DOHH2 (cell line): ENCODE data around the gene RBP5.
A peak's percentile ranks its signal among the peaks of the same experiment; 100 is the strongest.

Source experiments
- H3F3A ChIP-seq: fragments of 200-600 bp; sonication (generic), shearing (Covaris generic); 2 replicates; pipeline ENCODE4 v1.6.0; 2016; ENCODE audit warnings: antibody characterized with exemption, mild to moderate bottlenecking; ENCODE audit not compliant: control insufficient read depth, insufficient read depth
- H3K27ac ChIP-seq: fragments of 200-600 bp; sonication (generic); 2 replicates; pipeline ENCODE4 v1.5.1; 2014; ENCODE audit warnings: low read depth, mild to moderate bottlenecking, low read length, moderate library complexity
- H3K27me3 ChIP-seq: fragments of 200-600 bp; sonication (generic); 2 replicates; pipeline ENCODE4 v1.6.1; 2014; ENCODE audit warnings: mild to moderate bottlenecking, low read length, mixed read lengths; ENCODE audit not compliant: control insufficient read depth
- H3K36me3 ChIP-seq: fragments of 200-600 bp; sonication (generic); 2 replicates; pipeline ENCODE4 v1.6.1; 2014; ENCODE audit warnings: mild to moderate bottlenecking, low read length, moderate library complexity, mixed read lengths; ENCODE audit not compliant: control insufficient read depth
- H3K4me1 ChIP-seq: fragments of 200-600 bp; sonication (generic); 2 replicates; pipeline ENCODE4 v1.6.1; 2014; ENCODE audit warnings: mild to moderate bottlenecking, low read length, mixed read lengths; ENCODE audit not compliant: control insufficient read depth
- H3K4me2 ChIP-seq: fragments of 200-600 bp; sonication (generic); 2 replicates; pipeline ENCODE4 v1.6.0; 2014; ENCODE audit warnings: mild to moderate bottlenecking, low read length, moderate library complexity
- H3K4me3 ChIP-seq: fragments of 200-600 bp; sonication (generic); 2 replicates; pipeline ENCODE4 v1.5.1; 2014; ENCODE audit warnings: mild to moderate bottlenecking, low read length, mixed read lengths
- H3K79me2 ChIP-seq: fragments of 200-600 bp; sonication (generic); 2 replicates; pipeline ENCODE4 v1.6.1; 2014; ENCODE audit warnings: mild to moderate bottlenecking, low read length, mixed read lengths; ENCODE audit not compliant: control insufficient read depth
- H3K9me2 ChIP-seq: fragments of 200-600 bp; sonication (generic); replicated peaks from 2 replicates; pipeline ENCODE4 v1.6.1; 2014; ENCODE audit warnings: mild to moderate bottlenecking, low read length, mixed read lengths; ENCODE audit not compliant: control insufficient read depth
- H3K9me3 ChIP-seq: fragments of 200-600 bp; sonication (generic); 2 replicates; pipeline ENCODE4 v1.6.1; 2014; ENCODE audit warnings: antibody characterized with exemption, low read length, mixed read lengths; ENCODE audit not compliant: control insufficient read depth, insufficient read depth
- H4K20me1 ChIP-seq: fragments of 200-600 bp; sonication (generic); 2 replicates; pipeline ENCODE4 v1.6.0; 2014; ENCODE audit warnings: low read depth, mild to moderate bottlenecking, antibody characterized with exemption, low read length, moderate library complexity; ENCODE audit not compliant: control insufficient read depth, insufficient read depth
- EZH2phosphoT487 ChIP-seq: fragments of 200-600 bp; sonication (generic); IDR thresholded peaks from 2 replicates; pipeline ENCODE4 v1.6.1; 2017; ENCODE audit warnings: borderline replicate concordance, mild to moderate bottlenecking, antibody characterized with exemption, low read length, moderate library complexity, mixed read lengths
- TF ChIP-seq, protein P1 (sequence below): fragments of 200-600 bp; sonication (generic); IDR thresholded peaks from one replicate; pipeline ENCODE4 v1.5.1; 2014; ENCODE audit warnings: antibody characterized with exemption, mild to moderate bottlenecking, low read depth, low read length; ENCODE audit not compliant: poor library complexity, severe bottlenecking

RBP5 gene

DNA sequence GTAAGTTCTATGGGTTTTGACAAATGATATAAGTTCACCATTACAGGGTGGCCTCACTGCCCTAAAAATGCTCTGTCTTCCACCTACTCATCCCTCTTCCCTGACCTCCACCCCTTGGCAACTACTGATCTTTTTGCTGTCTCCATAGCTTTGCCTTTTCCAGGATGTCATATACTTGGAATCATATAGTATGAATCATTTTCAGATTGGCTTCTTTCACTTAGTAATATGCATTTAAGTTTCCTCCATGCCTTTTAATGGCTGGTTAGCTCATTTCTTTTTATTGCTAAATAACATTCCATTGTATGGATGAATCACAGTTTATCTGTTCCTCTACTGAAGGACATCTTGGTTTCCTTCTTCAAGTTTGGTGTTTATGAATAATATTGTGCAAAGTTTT lies 46.8 kb upstream of the RBP5 start:
- Histone ChIP-seq H3K27me3 (peaks cover 5% of the 10 kb centered on the region; the same call in 1 of the 2 replicates), H3K4me1 (no peaks in the 10 kb centered on the region), H3K9me2 (no peaks in the 10 kb centered on the region), H4K20me1 (no peaks in the 10 kb centered on the region), H3K4me2 (no peak overlapping the region), H3K27ac (no peak overlapping the region), H3K9me3 (peaks cover 12% of the 10 kb centered on the region), H3F3A (no peaks in the 10 kb centered on the region), H3K4me3 (no peak overlapping the region), H3K79me2 (no peaks in the 10 kb centered on the region), H3K36me3 (no peaks in the 10 kb centered on the region)
- TF ChIP-seq, protein P1, sequence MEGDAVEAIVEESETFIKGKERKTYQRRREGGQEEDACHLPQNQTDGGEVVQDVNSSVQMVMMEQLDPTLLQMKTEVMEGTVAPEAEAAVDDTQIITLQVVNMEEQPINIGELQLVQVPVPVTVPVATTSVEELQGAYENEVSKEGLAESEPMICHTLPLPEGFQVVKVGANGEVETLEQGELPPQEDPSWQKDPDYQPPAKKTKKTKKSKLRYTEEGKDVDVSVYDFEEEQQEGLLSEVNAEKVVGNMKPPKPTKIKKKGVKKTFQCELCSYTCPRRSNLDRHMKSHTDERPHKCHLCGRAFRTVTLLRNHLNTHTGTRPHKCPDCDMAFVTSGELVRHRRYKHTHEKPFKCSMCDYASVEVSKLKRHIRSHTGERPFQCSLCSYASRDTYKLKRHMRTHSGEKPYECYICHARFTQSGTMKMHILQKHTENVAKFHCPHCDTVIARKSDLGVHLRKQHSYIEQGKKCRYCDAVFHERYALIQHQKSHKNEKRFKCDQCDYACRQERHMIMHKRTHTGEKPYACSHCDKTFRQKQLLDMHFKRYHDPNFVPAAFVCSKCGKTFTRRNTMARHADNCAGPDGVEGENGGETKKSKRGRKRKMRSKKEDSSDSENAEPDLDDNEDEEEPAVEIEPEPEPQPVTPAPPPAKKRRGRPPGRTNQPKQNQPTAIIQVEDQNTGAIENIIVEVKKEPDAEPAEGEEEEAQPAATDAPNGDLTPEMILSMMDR, result no peak
- no peak for TF ChIP-seq EZH2phosphoT487

DNA sequence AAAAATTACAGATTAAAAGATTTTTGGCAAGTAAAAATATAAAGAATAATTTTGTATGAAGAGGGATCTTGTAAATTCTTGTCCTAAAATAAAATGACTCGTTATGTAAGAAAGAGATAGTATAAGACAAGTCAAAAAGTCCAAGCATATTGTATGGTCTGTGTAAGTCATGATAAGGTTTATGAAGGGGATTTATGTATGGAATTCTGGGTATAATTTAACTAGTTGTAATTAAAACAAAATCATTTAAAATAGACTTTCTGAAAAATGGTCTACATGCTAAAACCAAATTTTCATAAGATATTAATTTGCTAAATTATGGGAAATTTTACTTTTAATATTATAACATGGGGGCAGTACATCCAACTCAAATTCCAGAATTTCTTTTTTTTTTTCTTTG lies 43.2 kb upstream of the RBP5 start:
- TF ChIP-seq EZH2phosphoT487, result no peak

DNA sequence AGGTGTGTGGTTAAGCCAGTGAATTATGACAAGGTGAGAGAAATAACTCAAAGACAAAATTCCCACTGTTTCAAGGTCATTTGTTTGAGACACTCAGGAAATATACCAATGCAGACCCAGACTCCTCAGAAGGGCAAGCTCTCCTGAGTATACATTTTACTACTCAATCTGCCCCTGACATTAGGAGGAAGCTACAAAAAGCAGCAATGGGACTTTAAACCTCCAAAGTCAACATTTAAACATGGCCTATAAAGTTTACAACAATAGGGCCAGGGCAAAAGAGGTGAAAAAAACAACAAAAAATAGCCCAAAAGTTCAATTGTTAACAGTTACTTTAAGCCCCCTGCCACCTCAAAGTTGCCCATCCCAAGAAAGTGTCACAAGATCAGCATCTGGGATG lies 41.3 kb upstream of the RBP5 start:
- Histone ChIP-seq H3F3A (no peaks in the 10 kb centered on the region), H4K20me1 (no peaks in the 10 kb centered on the region), H3K4me1 (no peaks in the 10 kb centered on the region), H3K4me3 (no peak overlapping the region), H3K27ac (no peak overlapping the region), H3K27me3 (no peaks in the 10 kb centered on the region), H3K36me3 (no peaks in the 10 kb centered on the region), H3K9me2 (no peaks in the 10 kb centered on the region), H3K9me3 (peaks cover 33% of the 10 kb centered on the region), H3K4me2 (no peak overlapping the region), H3K79me2 (no peaks in the 10 kb centered on the region)
- TF ChIP-seq EZH2phosphoT487, result no peak
- TF ChIP-seq, protein P1, result no peak

More for the DNA sequence above, 43.2 kb upstream of the RBP5 start:
- Histone ChIP-seq H3K79me2 (no peaks in the 10 kb centered on the region), H3K4me2 (no peak overlapping the region), H3K9me2 (no peaks in the 10 kb centered on the region), H3K4me1 (no peaks in the 10 kb centered on the region), H4K20me1 (no peaks in the 10 kb centered on the region), H3K9me3 (peaks cover 33% of the 10 kb centered on the region), H3K36me3 (no peaks in the 10 kb centered on the region), H3K4me3 (no peak overlapping the region), H3K27ac (no peak overlapping the region), H3K27me3 (no peaks in the 10 kb centered on the region), H3F3A (no peaks in the 10 kb centered on the region)

DNA sequence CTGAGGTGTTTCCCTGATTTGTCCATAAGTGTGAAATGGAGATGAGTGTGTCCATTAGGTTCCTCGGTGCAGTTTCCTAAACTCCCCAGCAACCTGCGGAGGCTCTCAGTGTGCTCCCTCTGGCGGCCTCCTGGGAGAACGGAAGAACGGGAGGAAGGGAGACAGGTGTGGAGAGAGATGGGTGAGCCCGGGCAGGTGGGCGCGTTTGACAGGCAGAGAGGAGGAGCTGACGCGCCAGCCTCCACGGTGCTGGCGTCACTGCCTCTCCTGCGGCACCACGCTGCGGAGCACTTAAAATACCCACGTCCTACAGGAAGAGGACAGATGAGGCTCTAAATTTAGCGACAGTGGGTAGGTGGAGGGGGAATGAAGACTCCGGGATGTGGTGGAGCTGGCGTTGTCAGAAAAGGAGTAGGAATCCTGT lies 34.0 kb upstream of the RBP5 start:
- no peaks in the 10 kb centered on the region for H4K20me1 ChIP-seq
- no peak overlapping the region for H3K4me2 ChIP-seq
- no peak for TF ChIP-seq EZH2phosphoT487
- TF ChIP-seq, protein P1, result peak; percentile 31
- no peaks in the 10 kb centered on the region for H3K4me1 ChIP-seq
- H3K27me3 ChIP-seq, result no peaks in the 10 kb centered on the region
- H3K9me3 ChIP-seq, result peaks cover 3% of the 10 kb centered on the region; the same call in 1 of the 2 replicates
- H3K36me3 ChIP-seq, result no peaks in the 10 kb centered on the region
- no peaks in the 10 kb centered on the region for H3K9me2 ChIP-seq
- H3K79me2 ChIP-seq, result no peaks in the 10 kb centered on the region
- H3K27ac ChIP-seq, result no peak overlapping the region
- H3F3A ChIP-seq, result no peaks in the 10 kb centered on the region
- H3K4me3 ChIP-seq, result no peak overlapping the region
